D341Med (cell line): ENCODE data around the gene AASS.

Source experiments
- DNase-seq: peaks from one replicate; pipeline ENCODE4 v3.0.0; 2012; ENCODE audit warnings: low spot score

Gene AASS

GRCh38 chr7:122038904-122039303, 105.1 kb downstream of the AASS start:
- DNase-seq: no peak

GRCh38 chr7:122038134-122038533, 105.9 kb downstream of the AASS start:
- no peak for DNase-seq

GRCh38 chr7:122035876-122036275, 108.2 kb downstream of the AASS start:
- no peak for DNase-seq

DNA sequence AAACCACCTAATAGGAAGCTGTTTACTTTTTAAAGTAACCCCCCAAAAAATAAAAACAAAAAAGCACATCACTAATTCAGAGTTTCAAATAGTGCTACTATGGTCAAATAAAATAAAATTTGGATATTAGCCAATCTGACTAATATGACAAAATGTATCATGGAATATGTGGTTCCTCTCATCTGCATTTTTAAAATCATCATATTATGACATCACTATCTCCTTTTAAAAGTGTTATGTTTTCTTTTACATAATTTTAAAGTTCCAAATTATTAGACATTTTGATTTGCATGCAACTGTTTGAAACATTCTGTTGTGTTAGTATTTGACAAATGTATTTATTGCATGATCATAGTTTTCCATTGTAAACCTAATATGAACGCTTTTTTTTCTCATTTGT, 110.4 kb downstream of the AASS start:
- DNase-seq: no peak

DNA sequence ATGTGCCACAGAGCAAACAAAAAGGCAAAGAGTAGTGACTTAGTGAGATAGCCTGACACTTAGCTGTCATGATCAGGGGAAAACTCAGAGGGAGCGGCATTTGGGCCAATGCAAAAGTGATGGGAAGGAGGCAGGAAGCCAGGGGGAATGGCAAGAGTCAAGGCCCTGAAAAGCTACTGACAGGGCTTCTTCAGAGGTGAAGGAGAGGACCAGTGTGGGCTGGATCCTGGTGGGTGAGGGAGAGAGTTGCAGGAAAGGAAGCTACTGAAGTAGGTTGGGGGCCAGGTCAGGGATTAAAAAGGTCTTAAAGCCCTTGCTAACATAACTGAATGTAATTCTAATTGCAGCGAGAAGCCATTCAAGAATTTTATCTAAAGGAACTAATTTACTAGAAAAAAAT, 117.0 kb downstream of the AASS start:
- no peak for DNase-seq
